ENCODE results near the gene MCF2L.
"Not testable (repeated sequence)": the region's sequence is repeated elsewhere in the genome, so short reads cannot be mapped to it uniquely, and the experiment has no call there.

The MCF2L gene

DNA sequence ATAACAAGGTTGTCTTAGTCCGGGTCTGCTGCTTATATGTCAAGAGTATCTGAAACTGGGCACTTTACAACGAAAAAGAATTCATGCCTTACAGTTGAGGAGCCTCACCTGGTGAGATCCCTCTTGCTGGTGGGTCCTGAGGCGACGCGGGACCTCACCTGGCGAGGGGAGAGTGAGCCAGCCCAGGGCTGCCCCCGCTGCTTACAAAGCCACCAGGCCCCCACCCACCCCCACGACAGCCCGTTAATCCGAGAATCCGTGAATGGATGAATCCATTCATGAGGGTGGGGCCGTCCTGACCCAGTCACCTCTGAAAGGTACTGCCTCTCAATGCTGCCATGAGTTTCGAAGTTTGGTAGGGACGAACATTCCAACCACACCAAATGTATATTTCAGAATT, 82.6 kb downstream of the MCF2L start:
- DNase-seq: no peak

DNA sequence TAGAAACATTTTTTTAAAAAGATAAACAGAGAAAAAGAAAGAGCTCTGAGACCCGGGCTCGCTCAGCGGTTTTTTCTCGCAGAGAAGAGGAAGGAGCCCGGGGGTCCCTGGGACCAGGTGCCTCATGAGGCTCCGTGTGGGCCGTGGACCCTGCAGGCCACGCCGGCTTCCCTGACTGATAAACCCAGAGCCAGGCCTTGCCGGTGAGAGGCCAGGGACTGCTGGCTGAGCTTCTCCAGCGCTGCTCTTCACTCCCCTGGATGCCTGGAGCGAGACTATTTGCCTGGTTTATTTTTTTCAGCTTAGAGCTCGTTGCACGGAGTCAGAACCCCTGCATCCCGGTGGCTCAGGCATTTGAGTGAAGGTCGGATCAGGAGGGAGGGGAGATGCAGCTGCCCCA, 83.2 kb downstream of the MCF2L start:
- no peak for DNase-seq

- no peak for DNase-seq
These were observed 84.0 kb downstream of the MCF2L start for GRCh38 chr13:113052971-113053370.

DNA sequence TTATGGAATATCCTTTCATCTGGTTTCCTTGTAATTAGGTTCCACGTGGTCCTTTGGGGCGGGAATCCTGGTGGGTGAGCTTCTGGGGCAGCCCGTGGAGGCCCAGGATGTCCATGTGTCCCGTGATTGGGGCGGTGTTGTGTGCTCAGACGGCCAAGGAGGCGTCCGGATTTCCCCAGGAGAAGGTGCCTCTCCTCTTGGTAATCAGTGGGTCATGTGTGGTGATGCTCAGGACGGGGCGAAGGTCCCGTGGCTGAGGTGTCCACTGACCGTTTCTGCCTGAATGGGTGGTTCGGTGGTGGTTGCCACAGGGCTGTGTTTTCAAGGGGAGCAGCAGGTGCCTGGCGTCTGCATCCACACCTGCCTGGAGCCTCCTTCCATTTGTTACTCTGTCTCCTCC, 84.4 kb downstream of the MCF2L start:
- DNase-seq: no peak

DNA sequence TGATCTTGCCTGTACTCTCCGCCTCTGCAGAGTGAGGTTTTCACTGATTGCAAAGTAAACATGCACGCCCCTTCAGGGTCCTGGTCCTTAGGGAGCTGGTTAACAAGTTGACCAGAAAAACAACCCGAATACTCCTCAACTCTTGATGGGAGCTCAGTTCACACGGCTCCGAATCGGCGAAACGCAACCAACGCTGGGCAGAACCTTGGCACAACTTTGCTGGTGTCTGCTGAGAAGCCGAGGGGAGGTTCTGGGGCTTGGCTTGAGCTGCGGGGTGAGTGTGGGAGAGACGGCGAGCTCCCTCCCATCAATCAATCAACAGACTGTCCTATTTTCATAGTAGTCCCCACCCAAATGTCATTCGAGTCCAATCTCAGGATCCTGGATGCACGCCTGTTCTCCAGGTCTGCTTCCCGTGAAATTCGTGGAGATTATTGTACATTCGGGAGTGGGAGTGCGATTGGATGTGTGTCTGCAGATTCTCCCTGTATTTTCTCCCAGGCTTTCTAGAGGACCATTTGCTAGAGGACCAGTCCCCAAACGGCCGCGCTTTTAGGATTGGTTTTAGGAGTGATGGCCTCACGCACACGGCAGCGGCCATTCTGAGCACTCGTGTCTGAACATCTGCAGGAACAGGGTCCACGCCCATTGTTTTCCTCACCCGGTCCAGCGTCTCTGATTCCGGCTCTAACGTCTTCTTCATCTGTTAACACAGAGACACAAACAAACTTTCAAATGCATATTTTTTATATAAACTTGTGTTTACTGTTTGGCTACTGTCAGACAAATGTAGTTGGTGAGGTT, 85.0 kb downstream of the MCF2L start:
- no peak for DNase-seq

DNA sequence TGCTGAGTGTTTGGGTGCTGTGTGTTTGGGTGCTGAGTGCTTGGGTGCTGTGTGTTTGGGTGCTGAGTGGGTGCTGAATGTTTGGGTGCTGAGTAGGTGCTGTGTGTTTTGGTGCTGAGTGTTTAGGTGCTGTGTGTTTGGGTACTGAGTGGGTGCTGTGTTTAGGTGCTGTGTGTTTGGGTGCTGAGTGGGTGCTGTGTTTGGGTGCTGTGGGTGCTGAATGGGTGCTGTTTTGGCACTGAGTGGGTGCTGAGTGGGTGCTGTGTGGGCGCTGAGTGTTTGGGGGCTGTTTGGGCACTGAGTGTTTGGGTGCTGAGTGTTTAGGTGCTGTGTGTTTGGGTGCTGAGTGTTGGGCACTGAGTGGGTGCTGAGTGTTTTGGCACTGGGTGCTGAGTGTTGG, 88.1 kb downstream of the MCF2L start:
- DNase-seq: no peak

DNA sequence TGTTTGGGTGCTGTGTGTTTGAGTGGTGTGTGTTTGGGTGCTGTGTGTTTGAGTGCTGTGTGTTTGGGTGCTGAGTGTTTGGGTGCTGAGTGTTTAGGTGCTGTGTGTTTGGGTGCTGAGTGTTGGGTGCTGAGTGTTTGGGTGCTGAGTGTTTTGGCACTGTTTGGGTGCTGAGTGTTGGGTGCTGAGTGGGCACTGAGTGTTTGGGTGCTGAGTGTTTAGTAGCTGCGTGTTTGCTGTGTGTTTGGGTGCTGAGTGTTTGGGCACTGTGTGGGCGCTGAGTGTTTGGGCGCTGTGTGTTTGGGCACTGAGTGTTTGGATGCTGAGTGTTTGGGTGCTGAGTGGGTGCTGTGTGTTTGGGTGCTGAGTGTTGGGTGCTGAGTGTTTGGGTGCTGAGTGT, 88.5 kb downstream of the MCF2L start:
- DNase-seq: not testable (repeated sequence)

GRCh38 chr13:113058129-113058987, 89.3 kb downstream of the MCF2L start:
- no peak for DNase-seq

DNA sequence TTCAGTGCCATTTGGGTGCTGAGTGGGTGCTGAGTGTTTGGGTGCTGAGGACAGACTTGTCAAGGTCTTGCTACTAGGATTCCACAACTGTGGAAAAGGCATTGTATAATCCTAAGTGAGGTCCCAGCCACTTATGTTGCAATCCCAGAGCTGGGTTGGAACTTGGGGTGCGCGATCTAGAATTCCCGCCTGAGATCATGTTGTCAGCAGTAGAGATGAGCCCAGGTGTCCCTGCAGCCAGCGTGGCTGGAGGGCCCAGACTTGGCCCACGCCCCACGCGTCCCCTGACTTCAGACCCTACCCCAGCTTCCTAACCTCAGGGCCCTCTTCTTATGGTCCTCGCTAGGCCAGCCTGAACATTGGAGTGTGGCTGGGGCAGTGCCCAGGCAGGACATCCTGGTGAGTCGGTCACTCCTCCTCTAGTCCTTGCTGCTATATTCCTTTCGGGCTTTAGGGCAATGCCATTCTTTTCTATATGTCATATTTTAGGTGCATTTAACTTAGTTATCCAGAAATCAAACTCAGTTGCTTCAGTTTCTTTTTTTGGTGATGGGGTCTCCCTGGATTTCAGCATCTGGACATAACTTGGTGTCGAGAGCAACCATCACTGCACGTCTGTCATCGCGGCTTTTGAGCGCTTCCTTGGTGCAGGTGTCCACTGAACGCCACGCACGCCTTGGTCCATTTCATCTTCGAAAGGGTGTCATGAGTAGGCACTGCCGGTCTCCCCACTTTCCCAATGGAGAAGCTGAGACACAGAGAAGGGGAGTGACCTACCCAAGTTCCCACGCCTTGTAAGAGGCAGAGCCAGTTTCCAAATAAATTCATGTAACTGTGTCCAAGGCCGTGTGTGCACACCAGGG, 90.2 kb downstream of the MCF2L start:
- DNase-seq: no peak

- DNase-seq: no peak
These were observed 90.9 kb downstream of the MCF2L start for GRCh38 chr13:113059891-113060290.

- DNase-seq: no peak
These were observed 91.7 kb downstream of the MCF2L start for GRCh38 chr13:113060557-113061270.

DNA sequence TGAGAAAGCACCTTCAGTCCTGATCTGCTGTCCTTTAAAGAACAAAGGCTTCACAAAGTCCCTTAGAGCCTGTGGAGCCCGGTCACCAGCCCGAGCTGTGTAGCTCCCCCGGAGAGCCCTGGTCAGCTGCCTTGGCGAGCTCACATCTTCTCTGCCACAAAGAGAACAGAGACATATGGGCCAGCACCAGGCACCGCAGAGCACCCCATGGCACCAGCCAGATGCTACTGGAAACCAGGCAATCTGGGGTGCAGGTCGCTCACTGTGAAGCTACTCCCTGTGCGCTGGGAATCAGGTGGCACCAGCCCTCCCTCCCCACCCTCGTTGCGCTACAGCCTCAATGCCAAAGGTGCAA, 92.2 kb downstream of the MCF2L start:
- no peak for DNase-seq

GRCh38 chr13:113061796-113062425, 92.9 kb downstream of the MCF2L start:
- DNase-seq: no peak

GRCh38 chr13:113062691-113063090, 93.7 kb downstream of the MCF2L start:
- no peak for DNase-seq

GRCh38 chr13:113063091-113063491, 94.1 kb downstream of the MCF2L start:
- no peak for DNase-seq

- no peak for DNase-seq
These were observed 95.1 kb downstream of the MCF2L start for GRCh38 chr13:113064000-113064533.

DNA sequence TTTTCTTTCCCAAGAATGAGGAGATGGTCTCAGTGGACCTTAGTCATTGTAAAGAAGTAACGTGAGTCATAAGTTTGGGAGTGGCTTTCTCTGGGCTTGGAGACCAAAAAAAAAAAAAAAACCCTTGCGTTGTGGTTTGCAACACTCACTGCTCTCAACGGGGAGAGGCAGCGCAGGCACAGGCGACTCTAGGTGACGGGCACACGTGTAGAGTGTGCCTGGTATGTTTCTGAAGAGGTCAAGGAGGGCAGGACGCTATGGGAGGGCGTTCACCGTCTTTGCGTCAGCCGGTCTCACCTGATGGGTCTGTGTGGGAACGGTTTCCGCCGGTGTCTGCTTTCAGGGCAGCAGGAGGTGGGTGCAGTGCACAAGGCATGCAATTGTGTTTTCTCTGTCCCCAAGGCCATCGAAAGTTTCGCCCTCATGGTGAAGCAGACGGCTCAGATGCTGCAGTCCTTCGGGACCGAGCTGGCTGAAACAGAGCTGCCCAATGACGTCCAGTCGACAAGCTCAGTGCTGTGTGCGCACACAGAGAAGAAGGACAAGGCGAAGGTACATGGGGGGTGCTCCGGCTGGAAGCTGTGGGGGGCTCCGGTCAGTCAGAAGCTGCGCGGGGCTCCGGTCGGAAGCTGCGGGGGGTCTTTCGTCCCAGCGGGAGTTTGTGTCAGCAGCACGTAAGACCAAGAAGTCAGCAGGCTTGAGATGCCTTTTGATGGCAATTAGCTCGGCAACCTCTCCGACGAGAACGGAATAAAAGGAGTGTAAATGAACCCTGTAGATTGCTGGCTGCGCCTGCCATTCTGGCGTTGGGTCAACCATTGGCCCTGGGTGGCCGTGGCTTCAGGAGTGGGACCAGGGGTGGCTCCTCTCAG, 95.8 kb downstream of the MCF2L start:
- no peak for DNase-seq

DNA sequence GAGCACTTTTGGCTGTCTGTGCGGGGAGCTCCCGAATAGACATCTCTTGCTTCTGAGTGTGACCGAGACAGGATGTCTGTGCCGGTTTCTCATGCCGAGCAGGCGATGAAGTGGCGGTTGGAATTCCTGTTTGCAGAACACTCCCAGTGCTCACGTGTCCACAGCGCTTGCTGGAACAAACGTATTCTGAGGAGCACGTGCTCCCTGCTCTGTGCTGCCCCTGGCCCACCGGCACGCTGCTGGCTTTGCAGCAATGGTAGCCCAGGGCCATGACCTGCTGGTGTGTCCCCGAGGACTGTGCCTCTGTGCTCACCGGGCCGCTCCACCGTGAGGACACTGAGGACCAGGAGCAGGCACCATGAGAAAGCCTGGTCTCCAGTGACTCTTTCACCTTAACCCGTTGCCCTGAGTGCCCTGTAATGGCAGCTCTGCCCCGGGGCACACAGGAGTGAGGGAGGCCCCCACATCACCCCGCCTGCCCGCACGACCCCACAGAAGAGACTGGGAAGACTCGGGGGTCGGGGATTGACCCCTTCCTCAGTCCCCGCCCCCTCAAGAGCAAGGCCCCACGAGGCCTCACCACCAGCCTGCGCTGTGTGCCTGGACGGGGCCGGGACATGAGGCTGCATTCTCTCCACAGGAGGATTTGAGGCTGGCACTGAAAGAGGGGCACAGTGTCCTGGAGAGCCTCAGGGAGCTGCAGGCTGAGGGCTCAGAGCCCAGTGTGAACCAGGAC, 96.6 kb downstream of the MCF2L start:
- DNase-seq: no peak

DNA sequence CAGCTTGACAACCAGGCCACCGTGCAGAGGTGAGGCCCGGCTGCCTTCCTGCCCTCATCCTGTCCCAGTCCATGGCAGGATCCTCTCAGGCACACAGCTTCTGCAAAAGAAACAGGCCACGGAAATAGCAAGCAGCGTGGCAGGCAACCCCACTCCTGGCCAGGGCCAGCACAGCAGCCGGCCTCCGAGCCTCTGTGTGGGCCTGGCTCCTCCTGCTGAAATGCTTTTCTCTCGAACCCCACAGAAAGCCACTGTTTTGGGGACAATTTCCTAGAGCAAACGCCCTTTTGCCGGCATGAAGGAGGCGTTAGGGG, 97.1 kb downstream of the MCF2L start:
- DNase-seq: no peak

DNA sequence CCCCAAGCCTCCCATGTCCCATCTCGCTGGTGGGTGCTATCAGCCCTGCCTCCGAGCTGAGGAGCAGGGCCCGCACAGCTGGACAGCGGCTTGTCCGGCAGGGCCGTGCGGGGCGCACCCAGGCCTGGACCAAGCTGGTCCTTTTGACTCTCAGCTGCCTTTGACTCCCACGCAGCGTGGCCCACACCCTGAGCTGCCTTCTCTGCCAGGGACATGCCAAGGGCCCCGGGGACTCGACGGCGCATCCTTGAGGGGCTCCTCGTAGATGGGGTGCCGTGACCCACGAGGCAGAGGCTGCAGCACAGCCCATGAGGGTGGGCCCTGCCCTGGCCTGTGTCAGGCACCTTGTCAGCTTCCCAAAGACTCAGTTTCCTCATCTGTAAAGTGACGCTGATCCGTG, 97.7 kb downstream of the MCF2L start:
- DNase-seq: no peak
